Renal pelvis (tissue), 4 donors: ENCODE measurements around the gene CDKAL1. TPM values are rescaled to one million over a fixed set of nuclear protein-coding genes. Genes with fewer than 3 reads are reported as not detected.
"Not testable (repeated sequence)": the region's sequence is repeated elsewhere in the genome, so short reads cannot be mapped to it uniquely, and the experiment has no call there.

Source experiments
- DNase-seq: peaks from one replicate; pipeline ENCODE4 v3.0.0-alpha.2; 2013
- polyA plus RNA-seq, 3 donors: library from polyadenylated mRNA; unstranded; fragments of 120-200 nt; gene quantifications; one replicate each; pipeline ENCODE4 v1.2.1, GENCODE V29; 2013; ENCODE audit not compliant: insufficient read length in 3 of 3

The CDKAL1 gene
- polyA plus RNA-seq, 3 donors: 15.9 to 22.8 (median 18.7) TPM

- no peak for DNase-seq
Measured at GRCh38 chr6:21061892-21062291, 527.6 kb downstream of the CDKAL1 start.

GRCh38 chr6:21064756-21065340 is 530.6 kb downstream of the CDKAL1 start:
- DNase-seq: no peak

GRCh38 chr6:21067521-21067920 is 533.3 kb downstream of the CDKAL1 start:
- DNase-seq: no peak

- DNase-seq: no peak
Measured at GRCh38 chr6:21070620-21071019, 536.4 kb downstream of the CDKAL1 start.

GRCh38 chr6:21071780-21072468 is 537.7 kb downstream of the CDKAL1 start:
- no peak for DNase-seq

GRCh38 chr6:21073318-21073839 is 539.1 kb downstream of the CDKAL1 start:
- DNase-seq: no peak

- DNase-seq: no peak
Measured at GRCh38 chr6:21074484-21074883, 540.2 kb downstream of the CDKAL1 start.

GRCh38 chr6:21075986-21076385 is 541.7 kb downstream of the CDKAL1 start:
- DNase-seq: no peak

- no peak for DNase-seq
Measured at GRCh38 chr6:21078497-21078896, 544.2 kb downstream of the CDKAL1 start.

- no peak for DNase-seq
Measured at GRCh38 chr6:21079468-21080048, 545.3 kb downstream of the CDKAL1 start.

GRCh38 chr6:21080221-21080620 is 546.0 kb downstream of the CDKAL1 start:
- no peak for DNase-seq

GRCh38 chr6:21082091-21082490 is 547.8 kb downstream of the CDKAL1 start:
- DNase-seq: no peak

GRCh38 chr6:21083708-21084107 is 549.5 kb downstream of the CDKAL1 start:
- no peak for DNase-seq

- DNase-seq: no peak
Measured at GRCh38 chr6:21084656-21085055, 550.4 kb downstream of the CDKAL1 start.

- DNase-seq: no peak
Measured at GRCh38 chr6:21085211-21085610, 551.0 kb downstream of the CDKAL1 start.

- no peak for DNase-seq
Measured at GRCh38 chr6:21085643-21086042, 551.4 kb downstream of the CDKAL1 start.

GRCh38 chr6:21087188-21087587 is 552.9 kb downstream of the CDKAL1 start:
- no peak for DNase-seq

GRCh38 chr6:21091411-21091810 is 557.2 kb downstream of the CDKAL1 start:
- no peak for DNase-seq

GRCh38 chr6:21092231-21092772 is 558.0 kb downstream of the CDKAL1 start:
- DNase-seq: not testable (repeated sequence)

GRCh38 chr6:21095462-21095861 is 561.2 kb downstream of the CDKAL1 start:
- DNase-seq: no peak

- no peak for DNase-seq
Measured at GRCh38 chr6:21098134-21098533, 563.9 kb downstream of the CDKAL1 start.

- DNase-seq: no peak
Measured at GRCh38 chr6:21098744-21099143, 564.5 kb downstream of the CDKAL1 start.
